Kidney (tissue), 14 donors: ENCODE results near the gene LGALS3BP. TPM values are rescaled to one million over a fixed set of nuclear protein-coding genes. Genes with fewer than 3 reads are reported as not detected.
A peak's percentile ranks its signal among the peaks of the same experiment; 100 is the strongest.

ENCODE experiments used
- DNase-seq, 5 donors: peaks; one replicate each; pipeline ENCODE4 v3.0.0-alpha.2; 2013 to 2020
- FAIRE-seq: peaks from 2 replicates; lab custom pipeline; 2012; peaks lifted over from hg19 to GRCh38; lab: Jason Lieb, UNC
- H3K27ac ChIP-seq, 2 donors: one replicate each; pipeline ENCODE4 v1.7.0; 2013; ENCODE audit warnings: low read depth in 2 of 2, low read length in 2 of 2, inconsistent platforms in 1 of 2
- H3K27me3 ChIP-seq: one replicate; pipeline ENCODE4 v1.7.1; 2013; ENCODE audit warnings: low read length, inconsistent platforms; ENCODE audit not compliant: control insufficient read depth, insufficient read depth
- H3K36me3 ChIP-seq, 3 donors: one replicate each; pipeline versions ENCODE4 v1.7.0 to v1.7.1; 2013; ENCODE audit warnings: low read length in 3 of 3, control low read depth in 1 of 3, inconsistent platforms in 1 of 3; ENCODE audit not compliant: insufficient read depth in 3 of 3, control insufficient read depth in 2 of 3
- H3K4me1 ChIP-seq, 3 donors: one replicate each; pipeline versions ENCODE4 v1.7.0 to v1.7.1; 2013; ENCODE audit warnings: low read length in 3 of 3, inconsistent platforms in 1 of 3, low read depth in 1 of 3; ENCODE audit not compliant: control insufficient read depth in 2 of 3, insufficient read depth in 2 of 3
- H3K4me3 ChIP-seq, 3 donors: one replicate each; pipeline versions ENCODE4 v1.7.0 to v1.8.1; 2013; ENCODE audit warnings: low read length in 3 of 3, control low read depth in 1 of 3, inconsistent platforms in 1 of 3
- H3K9ac ChIP-seq, 3 donors: one replicate each; pipeline versions ENCODE4 v1.7.0 to v1.7.1; 2013; ENCODE audit warnings: low read length in 3 of 3, control low read depth in 1 of 3, inconsistent platforms in 1 of 3
- H3K9me3 ChIP-seq, 3 donors: one replicate each; pipeline versions ENCODE4 v1.7.0 to v1.7.1; 2013; ENCODE audit warnings: low read length in 3 of 3, control low read depth in 1 of 3, inconsistent platforms in 1 of 3; ENCODE audit not compliant: control insufficient read depth in 2 of 3, insufficient read depth in 1 of 3
- intact Hi-C: fragments of 100-400 bp; cut with DNase I; formaldehyde crosslinking; loops from one replicate; pipeline ENCODE4 v1.11.1; 2022
- polyA plus RNA-seq: library from polyadenylated mRNA; stranded (reverse); fragments of 350-450 nt; fragmentation: Illumina TruSeq; extraction: RNeasy Lipid Tissue Mini Kit (QIAGEN cat#74804); gene quantifications from one replicate; pipeline ENCODE4 v1.2.3, GENCODE V29; 2014; ENCODE audit warnings: low read depth, low replicate concordance; ENCODE audit not compliant: insufficient read depth
- total RNA-seq: library from RNA; stranded (reverse); fragmentation: NEBNext Ultra II Directional; extraction: Animal tissue kit (Norgen Biotek cat#: 25700); gene quantifications from one replicate; pipeline ENCODE4 v1.2.1, GENCODE V29; 2021
- TF ChIP-seq, protein P1 (sequence below): IDR thresholded peaks from 3 replicates; pipeline ENCODE4 v1.5.1; 2012; ENCODE audit warnings: mild to moderate bottlenecking, moderate library complexity, borderline replicate concordance; ENCODE audit not compliant: insufficient read depth; ENCODE audit errors: extremely low read depth
- donor health status: control.
- donor health status: control.
- donor health status: control.
- donor health status: control.
- donor health status: control.
- donor health status: DM: yes; HTN: yes; CAD: no.
- donor health status: Normal renal cell carcinoma (clear cell type).

The LGALS3BP gene
- total and polyA plus RNA-seq, 2 donors from 2014 or later = 240 to 310 TPM

DNA sequence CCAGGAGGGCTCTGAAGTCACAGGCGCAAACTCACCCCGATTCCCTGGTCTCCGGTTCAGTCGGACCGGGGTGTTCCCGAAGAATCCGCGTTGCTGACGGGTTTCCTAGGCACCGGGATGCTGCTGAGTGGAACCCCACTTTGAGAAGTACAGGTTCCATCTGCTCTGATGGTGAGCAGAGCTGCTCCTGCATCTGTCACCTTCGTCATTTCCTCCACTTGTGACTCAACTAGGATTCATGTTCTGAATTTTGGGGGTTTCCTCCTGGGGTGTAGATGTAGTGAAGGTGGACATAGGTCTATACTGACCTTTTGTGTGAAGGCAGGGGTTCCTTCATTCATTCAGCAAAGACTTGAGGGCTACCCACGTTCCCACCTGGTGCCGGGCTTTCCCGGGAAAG, 25.0 kb downstream of the LGALS3BP start:
- Histone ChIP-seq H3K36me3 (no peaks in the 10 kb centered on the region), H3K4me3 (no peak overlapping the region), H3K9ac (no peak overlapping the region), H3K9me3 (peaks cover 0 to 14% (median 2%) of the 10 kb centered on the region in 3 donors), H3K27ac (no peak overlapping the region), H3K4me1 (peaks cover 0 to 4% (median 2%) of the 10 kb centered on the region in 3 donors), H3K27me3 (no peaks in the 10 kb centered on the region)
- intact Hi-C loops = no loop called here
- DNase-seq (peak in 1 of 5 donors; percentile 27), FAIRE-seq (no peak)
- TF ChIP-seq, protein P1, sequence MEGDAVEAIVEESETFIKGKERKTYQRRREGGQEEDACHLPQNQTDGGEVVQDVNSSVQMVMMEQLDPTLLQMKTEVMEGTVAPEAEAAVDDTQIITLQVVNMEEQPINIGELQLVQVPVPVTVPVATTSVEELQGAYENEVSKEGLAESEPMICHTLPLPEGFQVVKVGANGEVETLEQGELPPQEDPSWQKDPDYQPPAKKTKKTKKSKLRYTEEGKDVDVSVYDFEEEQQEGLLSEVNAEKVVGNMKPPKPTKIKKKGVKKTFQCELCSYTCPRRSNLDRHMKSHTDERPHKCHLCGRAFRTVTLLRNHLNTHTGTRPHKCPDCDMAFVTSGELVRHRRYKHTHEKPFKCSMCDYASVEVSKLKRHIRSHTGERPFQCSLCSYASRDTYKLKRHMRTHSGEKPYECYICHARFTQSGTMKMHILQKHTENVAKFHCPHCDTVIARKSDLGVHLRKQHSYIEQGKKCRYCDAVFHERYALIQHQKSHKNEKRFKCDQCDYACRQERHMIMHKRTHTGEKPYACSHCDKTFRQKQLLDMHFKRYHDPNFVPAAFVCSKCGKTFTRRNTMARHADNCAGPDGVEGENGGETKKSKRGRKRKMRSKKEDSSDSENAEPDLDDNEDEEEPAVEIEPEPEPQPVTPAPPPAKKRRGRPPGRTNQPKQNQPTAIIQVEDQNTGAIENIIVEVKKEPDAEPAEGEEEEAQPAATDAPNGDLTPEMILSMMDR = no peak

DNA sequence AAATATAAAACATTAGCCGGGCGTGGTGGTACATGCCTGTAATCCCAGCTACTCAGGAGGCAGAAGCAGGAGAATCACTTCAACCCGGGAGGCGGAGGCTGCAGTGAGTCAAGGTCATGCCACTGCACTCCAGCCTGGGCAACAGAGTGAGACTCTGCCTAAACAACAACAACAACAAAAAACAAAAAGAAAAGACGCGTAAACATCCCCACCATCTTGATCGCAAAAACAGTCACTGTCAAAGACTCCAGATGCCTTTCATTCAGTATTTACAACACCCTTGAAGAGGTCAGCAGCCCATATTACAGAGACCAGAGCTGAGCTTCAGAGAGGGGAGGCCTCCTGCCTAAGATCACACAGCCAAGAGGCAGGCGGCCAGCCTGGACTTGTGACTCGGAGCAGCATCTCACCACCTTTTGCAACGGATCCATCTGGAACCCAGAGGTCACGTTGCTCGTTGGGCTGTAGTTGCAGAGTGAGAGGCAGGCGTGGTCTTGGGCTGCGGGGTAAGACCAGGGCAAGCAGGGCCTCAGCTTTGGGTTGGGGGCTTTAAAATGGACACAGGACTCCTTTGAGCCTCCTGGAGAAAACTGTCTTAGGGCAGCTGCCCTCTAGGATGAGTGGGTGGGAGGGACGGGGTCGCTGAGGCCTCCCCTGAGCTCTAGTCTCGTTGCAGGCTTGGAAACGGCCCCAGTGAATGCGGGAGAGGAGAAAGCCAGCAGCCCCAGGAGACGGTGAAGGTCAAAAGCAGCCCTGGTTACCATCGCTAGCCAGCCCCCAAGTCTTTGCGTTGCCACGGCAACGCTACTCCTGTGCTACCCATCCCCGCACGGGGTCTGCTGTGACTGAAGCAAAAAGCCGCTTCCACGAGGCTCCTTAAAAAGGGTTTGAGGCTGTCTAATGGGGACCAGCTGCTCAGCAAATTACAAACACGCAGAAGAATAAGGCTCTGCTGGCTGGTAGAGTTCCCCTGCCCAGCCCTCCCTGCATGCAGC, 26.1 kb downstream of the LGALS3BP start:
- Histone ChIP-seq H3K4me1 (peaks cover 0 to 4% (median 2%) of the 10 kb centered on the region in 3 donors), H3K27ac (no peak overlapping the region), H3K9ac (no peak overlapping the region), H3K36me3 (no peaks in the 10 kb centered on the region), H3K27me3 (no peaks in the 10 kb centered on the region), H3K9me3 (peaks cover 0 to 14% (median 2%) of the 10 kb centered on the region in 3 donors), H3K4me3 (no peak overlapping the region)
- FAIRE-seq (no peak), DNase-seq (peak in 3 of 5 donors; percentile 47 to 76 (median 71))
- TF ChIP-seq, protein P1 = no peak
- intact Hi-C loops = no loop called here

DNA sequence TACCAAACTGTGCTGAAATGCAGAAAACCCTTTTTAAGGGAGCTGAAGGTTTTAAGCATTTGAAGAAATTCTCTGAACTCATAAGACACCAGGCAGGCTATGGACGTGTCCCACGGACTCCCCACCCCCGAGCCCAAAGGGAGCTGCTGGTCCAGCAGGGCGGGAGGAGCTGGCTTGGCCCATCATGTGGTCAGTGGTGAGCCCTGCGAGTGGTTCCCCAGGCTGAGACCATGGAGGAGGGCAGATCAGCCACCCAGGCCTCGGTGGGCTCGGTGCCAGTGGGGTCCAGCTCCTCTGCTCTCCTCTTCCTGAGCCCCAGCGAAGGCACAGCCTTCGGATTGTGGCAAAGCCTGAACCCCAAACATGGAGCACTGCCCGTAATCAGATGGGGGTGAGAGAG, 27.0 kb downstream of the LGALS3BP start:
- peak in 3 of 5 donors; percentile 45 to 64 (median 47) for DNase-seq
- no peak overlapping the region for H3K27ac ChIP-seq
- H3K4me1 ChIP-seq = peaks cover 0 to 4% (median 2%) of the 10 kb centered on the region in 3 donors
- H3K9ac ChIP-seq = no peak overlapping the region
- no peaks in the 10 kb centered on the region for H3K36me3 ChIP-seq
- FAIRE-seq = no peak
- no peaks in the 10 kb centered on the region for H3K27me3 ChIP-seq
- intact Hi-C loops = no loop called here
- H3K4me3 ChIP-seq = no peak overlapping the region
- TF ChIP-seq, protein P1 = no peak
- H3K9me3 ChIP-seq = peaks cover 0 to 14% (median 2%) of the 10 kb centered on the region in 3 donors
